Activated T-cell treated with anti-CD3 and anti-CD28 coated beads, Interleukin-2, amount 50 U/mL, for 24 hours (primary cell): ENCODE measurements around the gene ZNF84.

Experiments used
- DNase-seq: peaks from one replicate; pipeline ENCODE4 v3.0.0-alpha.2; 2020
- H3K27ac Mint-ChIP-seq: 2 replicates; pipeline ENCODE4 v1.8.0; 2020; ENCODE audit warnings: mild to moderate bottlenecking, mixed read lengths
- H3K27me3 Mint-ChIP-seq: 2 replicates; pipeline ENCODE4 v1.8.0; 2020; ENCODE audit warnings: mixed read lengths
- H3K36me3 Mint-ChIP-seq: 2 replicates; pipeline ENCODE4 v1.8.0; 2020; ENCODE audit warnings: low read depth, mixed read lengths
- H3K4me1 Mint-ChIP-seq: 2 replicates; pipeline ENCODE4 v1.8.0; 2020; ENCODE audit warnings: low read depth, mixed read lengths
- H3K4me3 Mint-ChIP-seq: 2 replicates; pipeline ENCODE4 v1.8.0; 2020; ENCODE audit warnings: mild to moderate bottlenecking, moderate library complexity, mixed read lengths
- H3K9me3 Mint-ChIP-seq: 2 replicates; pipeline ENCODE4 v1.8.0; 2020; ENCODE audit warnings: mixed read lengths

ZNF84 gene

GRCh38 chr12:133080368-133081158, 43.3 kb downstream of the ZNF84 start, which contains the start of gene ZNF140:
ZNF140 (plus strand) TSS chr12:133080923; CDS start chr12:133081321, 398 bp downstream.
- H3K9me3 Mint-ChIP-seq, result peaks cover 44% of the 10 kb centered on the region

GRCh38 chr12:133081159-133081780, 44.0 kb downstream of the ZNF84 start:
- peaks cover 13% of the 10 kb centered on the region for H3K4me1 Mint-ChIP-seq
- H3K27ac Mint-ChIP-seq, result no peak overlapping the region
- no peak overlapping the region for H3K4me3 Mint-ChIP-seq
- peak; percentile 30 for DNase-seq
- H3K36me3 Mint-ChIP-seq, result peaks cover 75% of the 10 kb centered on the region
- peaks cover 47% of the 10 kb centered on the region for H3K9me3 Mint-ChIP-seq
- no peaks in the 10 kb centered on the region for H3K27me3 Mint-ChIP-seq

More at GRCh38 chr12:133080368-133081158, 43.3 kb downstream of the ZNF84 start, which contains the start of gene ZNF140:
- no peak within 1 kb of the TSS for H3K4me3 Mint-ChIP-seq
- DNase-seq, result peak; percentile 96
- H3K36me3 Mint-ChIP-seq, result peaks cover 71% of the 10 kb centered on the region
- no peak within 1 kb of the TSS for H3K27ac Mint-ChIP-seq
- peaks cover 13% of the 10 kb centered on the region for H3K4me1 Mint-ChIP-seq
- no peaks in the 10 kb centered on the region for H3K27me3 Mint-ChIP-seq

- H3K4me1 Mint-ChIP-seq, result peaks cover 13% of the 10 kb centered on the region
- no peak overlapping the region for H3K4me3 Mint-ChIP-seq
- H3K27me3 Mint-ChIP-seq, result no peaks in the 10 kb centered on the region
- DNase-seq, result no peak
- H3K36me3 Mint-ChIP-seq, result peaks cover 78% of the 10 kb centered on the region
- no peak overlapping the region for H3K27ac Mint-ChIP-seq
- peaks cover 45% of the 10 kb centered on the region for H3K9me3 Mint-ChIP-seq
Measured at GRCh38 chr12:133083345-133083744, 46.0 kb downstream of the ZNF84 start.

- H3K9me3 Mint-ChIP-seq, result peaks cover 72% of the 10 kb centered on the region
- peaks cover 2% of the 10 kb centered on the region for H3K4me1 Mint-ChIP-seq
- peaks cover 98% of the 10 kb centered on the region for H3K36me3 Mint-ChIP-seq
- DNase-seq, result no peak
- H3K27ac Mint-ChIP-seq, result peak overlapping the region; percentile 7
- H3K4me3 Mint-ChIP-seq, result no peak overlapping the region
- H3K27me3 Mint-ChIP-seq, result no peaks in the 10 kb centered on the region
Measured at GRCh38 chr12:133105620-133106019, 68.3 kb downstream of the ZNF84 start.

GRCh38 chr12:133106253-133106652, 68.9 kb downstream of the ZNF84 start:
- no peak for DNase-seq
- no peak overlapping the region for H3K27ac Mint-ChIP-seq
- peaks cover 98% of the 10 kb centered on the region for H3K36me3 Mint-ChIP-seq
- H3K9me3 Mint-ChIP-seq, result peaks cover 68% of the 10 kb centered on the region
- no peak overlapping the region for H3K4me3 Mint-ChIP-seq
- H3K27me3 Mint-ChIP-seq, result no peaks in the 10 kb centered on the region
- H3K4me1 Mint-ChIP-seq, result peaks cover 2% of the 10 kb centered on the region

- no peak overlapping the region for H3K27ac Mint-ChIP-seq
- peaks cover 66% of the 10 kb centered on the region for H3K9me3 Mint-ChIP-seq
- H3K27me3 Mint-ChIP-seq, result no peaks in the 10 kb centered on the region
- H3K4me1 Mint-ChIP-seq, result peaks cover 2% of the 10 kb centered on the region
- no peak overlapping the region for H3K4me3 Mint-ChIP-seq
- peaks cover 93% of the 10 kb centered on the region for H3K36me3 Mint-ChIP-seq
- no peak for DNase-seq
Measured at GRCh38 chr12:133107121-133107520, 69.8 kb downstream of the ZNF84 start.

GRCh38 chr12:133108150-133108549, 70.8 kb downstream of the ZNF84 start:
- Mint-ChIP-seq H3K27ac (no peak overlapping the region), H3K27me3 (no peaks in the 10 kb centered on the region), H3K4me1 (peaks cover 2% of the 10 kb centered on the region), H3K4me3 (no peak overlapping the region), H3K9me3 (peaks cover 66% of the 10 kb centered on the region), H3K36me3 (peaks cover 91% of the 10 kb centered on the region)
- no peak for DNase-seq
